Left ventricle myocardium inferior (tissue), 1 donor: ENCODE measurements around the gene SUCLG2. TPM values are rescaled to one million over a fixed set of nuclear protein-coding genes. Genes with fewer than 3 reads are reported as not detected.

Source experiments
- DNase-seq: peaks from one replicate; pipeline ENCODE4 v3.0.0-alpha.2; 2020
- H3K27ac ChIP-seq: fragments of 200-600 bp; replicated peaks from 2 replicates; pipeline ENCODE4 v1.8.0; 2021
- H3K27me3 ChIP-seq: fragments of 200-600 bp; 2 replicates; pipeline ENCODE4 v1.8.0; 2021; ENCODE audit warnings: low read depth
- H3K36me3 ChIP-seq: fragments of 200-600 bp; 2 replicates; pipeline ENCODE4 v1.8.0; 2021
- H3K4me1 ChIP-seq: fragments of 200-600 bp; 2 replicates; pipeline ENCODE4 v1.8.0; 2021
- H3K4me3 ChIP-seq: fragments of 200-600 bp; 2 replicates; pipeline ENCODE4 v1.8.0; 2021; ENCODE audit warnings: mild to moderate bottlenecking, moderate library complexity
- H3K9me3 ChIP-seq: fragments of 200-600 bp; replicated peaks from 2 replicates; pipeline ENCODE4 v1.8.0; 2021
- CTCF ChIP-seq: fragments of 200-600 bp; IDR thresholded peaks from 2 replicates; pipeline ENCODE4 v1.8.0; 2021; ENCODE audit warnings: antibody characterized with exemption, mild to moderate bottlenecking, borderline replicate concordance
- intact Hi-C: fragments of 100-400 bp; cut with micrococcal nuclease; formaldehyde crosslinking; loops from one replicate; pipeline ENCODE4 v1.11.0; 2022
- total RNA-seq: library from RNA; stranded (reverse); fragmentation: NEBNext Ultra II Directional; extraction: Animal tissue kit (Norgen Biotek cat#: 25700); gene quantifications from one replicate; pipeline ENCODE4 v1.2.1, GENCODE V29; 2021
- donor health status: DM: no; HTN: yes; CAD: no; lungs with severe emphysema.

Gene SUCLG2
- total RNA-seq, 1 donor from 2014 or later, result 100 TPM

GRCh38 chr3:67624078-67624477 lies 30.3 kb downstream of the SUCLG2 start:
- DNase-seq, result no peak
- no peak overlapping the region for H3K27ac ChIP-seq
- peaks cover 19% of the 10 kb centered on the region for H3K36me3 ChIP-seq
- no peaks in the 10 kb centered on the region for H3K9me3 ChIP-seq
- TF ChIP-seq CTCF, result no peak
- no peaks in the 10 kb centered on the region for H3K27me3 ChIP-seq
- H3K4me3 ChIP-seq, result no peak overlapping the region
- H3K4me1 ChIP-seq, result peaks cover 18% of the 10 kb centered on the region
- intact Hi-C loops, result no loop called here

DNA sequence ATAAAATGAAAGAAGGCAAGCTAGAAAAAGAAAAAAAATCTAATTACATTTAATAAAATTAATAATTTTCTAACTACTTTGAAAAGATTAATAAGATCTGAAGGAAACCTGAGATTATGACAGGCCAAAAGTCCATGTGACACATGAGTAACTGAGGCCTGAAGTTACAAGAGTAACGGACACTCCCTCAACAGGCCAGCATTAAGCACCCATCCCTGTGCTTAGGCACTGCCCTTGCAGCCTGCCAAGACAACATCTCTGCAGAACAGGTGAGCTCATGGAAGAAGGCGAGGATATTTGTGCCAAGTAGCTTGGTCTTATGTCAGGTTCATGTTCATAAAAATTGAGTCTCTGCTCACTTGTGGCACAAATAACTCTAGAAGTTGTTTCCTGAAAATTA lies 31.8 kb downstream of the SUCLG2 start:
- no peak for TF ChIP-seq CTCF
- intact Hi-C loops, result no loop called here
- no peak overlapping the region for H3K27ac ChIP-seq
- H3K4me1 ChIP-seq, result peaks cover 18% of the 10 kb centered on the region
- no peak for DNase-seq
- no peaks in the 10 kb centered on the region for H3K9me3 ChIP-seq
- H3K4me3 ChIP-seq, result no peak overlapping the region
- peaks cover 31% of the 10 kb centered on the region for H3K36me3 ChIP-seq
- no peaks in the 10 kb centered on the region for H3K27me3 ChIP-seq

DNA sequence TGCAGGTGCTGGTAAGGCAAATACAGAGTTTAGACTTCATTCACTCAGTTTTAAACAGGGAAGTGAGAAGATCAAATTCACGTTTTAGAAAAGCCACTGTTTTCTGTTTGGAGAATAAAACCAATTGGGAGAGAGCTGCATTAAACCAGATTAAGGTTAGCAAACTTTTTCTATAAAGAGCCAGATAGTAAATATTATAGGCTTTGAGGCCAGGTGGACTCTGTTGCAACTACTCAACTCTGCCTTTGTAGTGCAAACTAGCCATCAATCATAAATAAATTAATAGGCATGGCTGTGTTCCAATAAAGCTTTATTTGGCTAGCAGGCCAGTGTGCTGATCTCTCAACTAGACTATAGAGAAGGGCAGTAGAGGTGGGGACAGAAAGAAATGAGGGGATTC lies 33.5 kb downstream of the SUCLG2 start:
- no peak for TF ChIP-seq CTCF
- Histone ChIP-seq H3K27me3 (no peaks in the 10 kb centered on the region), H3K27ac (no peak overlapping the region), H3K9me3 (no peaks in the 10 kb centered on the region), H3K4me3 (no peak overlapping the region), H3K4me1 (peaks cover 18% of the 10 kb centered on the region), H3K36me3 (peaks cover 42% of the 10 kb centered on the region)
- no peak for DNase-seq
- intact Hi-C loops, result no loop called here

- intact Hi-C loops, result no loop called here
- H3K4me3 ChIP-seq, result no peak overlapping the region
- DNase-seq, result no peak
These were observed 34.4 kb downstream of the SUCLG2 start for GRCh38 chr3:67619991-67620390.

DNA sequence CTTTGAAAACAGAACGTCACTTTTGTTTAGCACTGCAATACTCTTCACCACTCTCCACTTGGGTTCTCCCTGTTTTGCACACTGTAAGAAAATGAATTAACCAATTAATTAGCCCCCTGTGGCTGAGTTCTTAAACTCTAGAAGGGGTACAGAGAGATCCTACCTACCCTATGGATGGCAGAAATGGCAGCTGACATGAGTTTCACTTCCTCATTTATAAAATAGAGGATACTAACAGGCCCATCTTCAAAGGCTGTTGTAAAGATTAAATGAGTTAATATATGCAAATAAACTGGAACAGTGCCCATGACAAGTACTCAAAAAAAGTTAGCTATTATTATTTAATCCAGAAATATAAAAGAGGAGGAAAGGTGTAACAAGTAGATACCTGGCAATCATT lies 36.9 kb downstream of the SUCLG2 start:
- no peaks in the 10 kb centered on the region for H3K9me3 ChIP-seq
- H3K36me3 ChIP-seq, result peaks cover 32% of the 10 kb centered on the region
- H3K27me3 ChIP-seq, result no peaks in the 10 kb centered on the region
- intact Hi-C loops, result no loop called here
- no peak for TF ChIP-seq CTCF
- H3K27ac ChIP-seq, result no peak overlapping the region
- H3K4me3 ChIP-seq, result no peak overlapping the region
- H3K4me1 ChIP-seq, result peaks cover 13% of the 10 kb centered on the region
- no peak for DNase-seq

More at GRCh38 chr3:67619991-67620390, 34.4 kb downstream of the SUCLG2 start:
- Histone ChIP-seq H3K36me3 (peaks cover 42% of the 10 kb centered on the region), H3K9me3 (no peaks in the 10 kb centered on the region), H3K27ac (no peak overlapping the region), H3K4me1 (peaks cover 18% of the 10 kb centered on the region), H3K27me3 (no peaks in the 10 kb centered on the region)
- TF ChIP-seq CTCF, result no peak

GRCh38 chr3:67616046-67616445 lies 38.4 kb downstream of the SUCLG2 start:
- no peaks in the 10 kb centered on the region for H3K27me3 ChIP-seq
- intact Hi-C loops, result no loop called here
- peaks cover 14% of the 10 kb centered on the region for H3K4me1 ChIP-seq
- no peak for DNase-seq
- H3K4me3 ChIP-seq, result no peak overlapping the region
- H3K9me3 ChIP-seq, result no peaks in the 10 kb centered on the region
- H3K36me3 ChIP-seq, result peaks cover 34% of the 10 kb centered on the region
- no peak overlapping the region for H3K27ac ChIP-seq
- no peak for TF ChIP-seq CTCF
